CD4-positive, alpha-beta T cell (primary cell): ENCODE data around the gene SLC12A7. TPM values are rescaled to one million over a fixed set of nuclear protein-coding genes. Genes with fewer than 3 reads are reported as not detected.

Source experiments
- ATAC-seq: fragments of 200-7000 bp; cut with Tn5 transposase; one replicate; pipeline ENCODE4 v1.10.0; 2022; ENCODE audit warnings: mild to moderate bottlenecking; ENCODE audit not compliant: poor library complexity
- CTCF ChIA-PET: fragments of 350-600 bp; sonication (Branson Sonifier 250); formaldehyde crosslinking; loops from one replicate; lab custom pipeline; 2021; ENCODE audit warnings: antibody characterized with exemption, inconsistent platforms; lab: Charles Lee
- POLR2A ChIA-PET: fragments of 350-600 bp; sonication (Branson Sonifier 250); formaldehyde crosslinking; loops from one replicate; lab custom pipeline; 2021; ENCODE audit warnings: antibody characterized with exemption, inconsistent platforms; lab: Charles Lee
- DNase-seq, 14 experiments: peaks; one replicate each; pipeline ENCODE4 v3.0.0-alpha.2; 2013 to 2020; ENCODE audit warnings: mixed read lengths in 2 of 14
- H3K27ac ChIP-seq, 2 donors: one replicate each; pipeline versions ENCODE4 v1.5.1 to v1.7.0; 2013; ENCODE audit warnings: low read length in 2 of 2, low read depth in 1 of 2, mild to moderate bottlenecking in 1 of 2
- H3K27me3 ChIP-seq, 2 experiments: 1 replicate in 1 of 2; 2 replicates in 1 of 2; pipeline versions ENCODE4 v1.6.1 to v1.7.0; 2013; ENCODE audit warnings: low read length in 2 of 2, control low read depth in 1 of 2, mild to moderate bottlenecking in 1 of 2, moderate library complexity in 1 of 2; ENCODE audit not compliant: insufficient read depth in 2 of 2, control insufficient read depth in 1 of 2
- H3K36me3 ChIP-seq: one replicate; pipeline ENCODE4 v1.6.1; 2013; ENCODE audit warnings: low read length, control low read depth; ENCODE audit not compliant: insufficient read depth
- H3K4me1 ChIP-seq: one replicate; pipeline ENCODE4 v1.6.1; 2013; ENCODE audit warnings: low read length, control low read depth; ENCODE audit not compliant: insufficient read depth
- H3K4me3 ChIP-seq: one replicate; pipeline ENCODE4 v1.5.1; 2013; ENCODE audit warnings: mild to moderate bottlenecking, low read length, moderate library complexity
- H3K9me3 ChIP-seq, 2 experiments: 1 replicate in 1 of 2; 2 replicates in 1 of 2; pipeline versions ENCODE4 v1.6.1 to v1.7.0; 2013; ENCODE audit warnings: low read length in 2 of 2, mild to moderate bottlenecking in 2 of 2, control low read depth in 1 of 2, moderate library complexity in 1 of 2; ENCODE audit not compliant: control insufficient read depth in 1 of 2, insufficient read depth in 1 of 2
- H3K27ac Mint-ChIP-seq: one replicate; pipeline ENCODE4 v1.8.0; 2020; ENCODE audit warnings: mixed read lengths
- H3K27me3 Mint-ChIP-seq: one replicate; pipeline ENCODE4 v1.8.0; 2021; ENCODE audit warnings: mixed read lengths
- H3K36me3 Mint-ChIP-seq: one replicate; pipeline ENCODE4 v1.8.0; 2021; ENCODE audit warnings: low read depth, mixed read lengths
- H3K4me1 Mint-ChIP-seq: one replicate; pipeline ENCODE4 v1.8.0; 2021; ENCODE audit warnings: low read depth, mixed read lengths
- H3K4me3 Mint-ChIP-seq: one replicate; pipeline ENCODE4 v1.8.0; 2020; ENCODE audit warnings: mild to moderate bottlenecking, mixed read lengths
- H3K9me3 Mint-ChIP-seq: one replicate; pipeline ENCODE4 v1.8.0; 2020; ENCODE audit warnings: mixed read lengths
- intact Hi-C, 2 experiments: fragments of 100-400 bp; cut with DNase I in 1 of 2; cut with micrococcal nuclease in 1 of 2; formaldehyde crosslinking; loops; one replicate each; pipeline versions ENCODE4 v1.15.1 to v1.9.0; 2023 to 2025; cut with DNase I, micrococcal nuclease
- total RNA-seq, 174 experiments: library from RNA in 2 of 174; stranded (reverse) in 2 of 174; gene quantifications; one replicate each; pipeline ENCODE4 v1.2.3 and lab custom pipeline; 2021 to 2026
- TF ChIP-seq, protein P1 (sequence below): fragments of 200-600 bp; IDR thresholded peaks from one replicate; pipeline ENCODE4 v1.8.0; 2022; ENCODE audit warnings: antibody characterized with exemption, mild to moderate bottlenecking

The SLC12A7 gene
- total RNA-seq, 2 experiments from 2014 or later: 47.9 to 51.7 TPM

DNA sequence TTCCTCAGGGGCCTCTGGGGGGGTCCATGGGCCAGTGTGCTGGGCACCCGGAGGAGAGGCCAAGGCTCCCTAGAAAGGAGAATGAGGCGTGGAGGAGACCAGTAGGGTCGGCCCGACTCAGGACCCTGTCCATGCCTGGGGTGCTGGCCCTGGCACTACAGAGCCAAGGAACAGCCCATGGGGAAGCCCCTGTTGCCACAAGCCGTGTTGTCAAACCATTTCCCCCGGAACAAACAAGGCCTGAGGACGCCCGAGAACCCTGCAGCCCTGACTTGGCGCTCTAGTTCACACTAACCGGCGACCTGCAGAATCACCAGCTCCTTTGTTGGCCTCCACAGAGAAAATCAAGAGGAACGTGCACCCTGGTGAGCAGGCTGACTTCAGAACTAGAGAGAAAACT, 41.6 kb upstream of the SLC12A7 start:
- ChIA-PET POLR2A (no interaction called here), CTCF (no interaction called here)
- Histone ChIP-seq H3K9me3 (peaks cover 7 to 18% of the 10 kb centered on the region in 2 experiments), H3K4me1 (peaks cover 12% of the 10 kb centered on the region), H3K4me3 (no peak overlapping the region), H3K27me3 (peaks cover 39 to 50% of the 10 kb centered on the region in 2 experiments), H3K36me3 (no peaks in the 10 kb centered on the region), H3K27ac (no peak overlapping the region)
- TF ChIP-seq, protein P1, sequence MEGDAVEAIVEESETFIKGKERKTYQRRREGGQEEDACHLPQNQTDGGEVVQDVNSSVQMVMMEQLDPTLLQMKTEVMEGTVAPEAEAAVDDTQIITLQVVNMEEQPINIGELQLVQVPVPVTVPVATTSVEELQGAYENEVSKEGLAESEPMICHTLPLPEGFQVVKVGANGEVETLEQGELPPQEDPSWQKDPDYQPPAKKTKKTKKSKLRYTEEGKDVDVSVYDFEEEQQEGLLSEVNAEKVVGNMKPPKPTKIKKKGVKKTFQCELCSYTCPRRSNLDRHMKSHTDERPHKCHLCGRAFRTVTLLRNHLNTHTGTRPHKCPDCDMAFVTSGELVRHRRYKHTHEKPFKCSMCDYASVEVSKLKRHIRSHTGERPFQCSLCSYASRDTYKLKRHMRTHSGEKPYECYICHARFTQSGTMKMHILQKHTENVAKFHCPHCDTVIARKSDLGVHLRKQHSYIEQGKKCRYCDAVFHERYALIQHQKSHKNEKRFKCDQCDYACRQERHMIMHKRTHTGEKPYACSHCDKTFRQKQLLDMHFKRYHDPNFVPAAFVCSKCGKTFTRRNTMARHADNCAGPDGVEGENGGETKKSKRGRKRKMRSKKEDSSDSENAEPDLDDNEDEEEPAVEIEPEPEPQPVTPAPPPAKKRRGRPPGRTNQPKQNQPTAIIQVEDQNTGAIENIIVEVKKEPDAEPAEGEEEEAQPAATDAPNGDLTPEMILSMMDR: no peak
- DNase-seq (peak in 1 of 14 experiments; percentile 21), ATAC-seq (no peak)
- H3K9me3 Mint-ChIP-seq: no peaks in the 10 kb centered on the region
- no peak overlapping the region for H3K4me3 Mint-ChIP-seq
- intact Hi-C loops: no loop called here
- H3K27ac Mint-ChIP-seq: no peak overlapping the region
- H3K4me1 Mint-ChIP-seq: no peaks in the 10 kb centered on the region
- peaks cover 55% of the 10 kb centered on the region for H3K27me3 Mint-ChIP-seq
- no peaks in the 10 kb centered on the region for H3K36me3 Mint-ChIP-seq

DNA sequence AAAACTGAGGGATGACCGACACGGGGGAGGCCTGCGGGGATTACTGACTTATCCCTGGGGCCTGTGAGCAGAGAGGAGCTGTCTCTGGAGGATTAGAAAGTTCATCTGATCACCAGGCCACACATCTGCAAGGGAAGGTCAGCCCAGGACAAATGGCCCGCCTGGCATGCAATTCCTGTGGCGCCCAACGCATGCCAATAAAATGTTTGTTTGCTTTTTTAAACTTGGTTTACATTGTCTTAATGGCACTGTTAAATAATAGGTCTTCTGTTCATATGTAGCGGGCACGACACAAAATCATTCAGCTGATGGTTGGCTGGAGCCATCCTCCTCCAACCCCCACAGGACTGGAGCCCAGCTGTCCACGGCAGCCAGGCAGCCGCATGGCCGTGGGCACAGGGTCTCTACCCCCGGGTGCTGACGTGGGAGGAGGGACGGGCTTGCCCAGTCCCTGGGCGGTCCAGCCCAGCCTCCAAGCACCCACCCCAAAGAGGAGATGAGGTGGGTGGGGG, 41.0 kb upstream of the SLC12A7 start:
- H3K27me3 ChIP-seq: peaks cover 39 to 48% of the 10 kb centered on the region in 2 experiments
- no peak overlapping the region for H3K27ac ChIP-seq
- H3K4me3 Mint-ChIP-seq: no peak overlapping the region
- peaks cover 51% of the 10 kb centered on the region for H3K27me3 Mint-ChIP-seq
- no peak for DNase-seq
- intact Hi-C loops: no loop called here
- no peaks in the 10 kb centered on the region for H3K9me3 Mint-ChIP-seq
- TF ChIP-seq, protein P1: no peak
- no peak for ATAC-seq
- peaks cover 12% of the 10 kb centered on the region for H3K4me1 ChIP-seq
- H3K36me3 ChIP-seq: no peaks in the 10 kb centered on the region
- H3K4me1 Mint-ChIP-seq: no peaks in the 10 kb centered on the region
- H3K9me3 ChIP-seq: peaks cover 7 to 18% of the 10 kb centered on the region in 2 experiments
- ChIA-PET CTCF (no interaction called here), POLR2A (no interaction called here)
- H3K36me3 Mint-ChIP-seq: no peaks in the 10 kb centered on the region
- no peak overlapping the region for H3K27ac Mint-ChIP-seq
- no peak overlapping the region for H3K4me3 ChIP-seq

DNA sequence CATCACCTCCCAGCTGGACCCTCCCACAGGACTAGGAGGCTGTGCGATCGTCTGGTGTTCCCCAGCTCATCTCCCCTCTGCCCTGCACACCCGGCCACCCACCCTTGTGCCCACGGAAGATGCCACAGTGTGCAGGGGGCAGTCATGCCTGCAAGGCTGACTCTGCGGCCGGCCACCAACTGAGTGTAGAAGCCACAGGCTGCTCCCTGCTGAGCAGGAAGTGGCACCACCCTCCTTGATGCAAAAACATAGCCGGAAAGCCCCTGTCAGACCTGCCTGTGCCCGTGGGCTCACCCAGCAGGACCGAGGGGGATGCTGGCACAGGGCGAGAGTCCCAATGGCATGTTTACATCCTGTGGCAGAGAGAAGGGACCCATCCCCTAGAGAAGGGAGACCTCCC, 40.3 kb upstream of the SLC12A7 start:
- H3K9me3 Mint-ChIP-seq: no peaks in the 10 kb centered on the region
- Histone ChIP-seq H3K4me1 (peaks cover 12% of the 10 kb centered on the region), H3K27ac (no peak overlapping the region), H3K9me3 (peaks cover 7 to 12% of the 10 kb centered on the region in 2 experiments), H3K4me3 (no peak overlapping the region), H3K36me3 (no peaks in the 10 kb centered on the region), H3K27me3 (peaks cover 33 to 47% of the 10 kb centered on the region in 2 experiments)
- no peaks in the 10 kb centered on the region for H3K4me1 Mint-ChIP-seq
- ChIA-PET POLR2A (no interaction called here), CTCF (no interaction called here)
- H3K36me3 Mint-ChIP-seq: no peaks in the 10 kb centered on the region
- peaks cover 45% of the 10 kb centered on the region for H3K27me3 Mint-ChIP-seq
- DNase-seq (peak in 1 of 14 experiments; percentile 53), ATAC-seq (no peak)
- no peak overlapping the region for H3K4me3 Mint-ChIP-seq
- H3K27ac Mint-ChIP-seq: no peak overlapping the region
- intact Hi-C loops: no loop called here
- TF ChIP-seq, protein P1: no peak
